Bronchial epithelial cell (primary cell): ENCODE results near the gene LRRC59. TPM values are rescaled to one million over a fixed set of nuclear protein-coding genes. Genes with fewer than 3 reads are reported as not detected.

Experiments
- DNase-seq: peaks from one replicate; pipeline ENCODE4 v3.0.0-alpha.2; 2010; ENCODE audit warnings: low read depth
- FAIRE-seq: peaks from 2 replicates; lab custom pipeline; 2011; peaks lifted over from hg19 to GRCh38; lab: Jason Lieb, UNC
- H3K27me3 ChIP-seq: 2 replicates; pipeline ENCODE4 v1.5.1; 2011; ENCODE audit warnings: low read length; ENCODE audit not compliant: control insufficient read depth, insufficient read depth
- H3K36me3 ChIP-seq: 2 replicates; pipeline ENCODE4 v1.5.1; 2011; ENCODE audit warnings: low read length; ENCODE audit not compliant: control insufficient read depth, insufficient read depth
- H3K4me3 ChIP-seq: 2 replicates; pipeline ENCODE4 v1.5.1; 2011; ENCODE audit warnings: mild to moderate bottlenecking, low read depth, low read length, control low read depth
- total RNA-seq: library from RNA; depleted of rRNA; stranded (reverse); fragments of >200 nt; gene quantifications from 2 replicates; pipeline ENCODE4 v1.2.1, GENCODE V29; 2014
- TF ChIP-seq, protein P1 (sequence below): IDR thresholded peaks from 2 replicates; pipeline ENCODE4 v1.5.1; 2011; ENCODE audit warnings: mild to moderate bottlenecking, moderate library complexity, low read length, control low read depth, inconsistent platforms; ENCODE audit not compliant: insufficient read depth, severe bottlenecking

The LRRC59 gene
- total RNA-seq, 1 donor from 2014 or later: 235 TPM

DNA sequence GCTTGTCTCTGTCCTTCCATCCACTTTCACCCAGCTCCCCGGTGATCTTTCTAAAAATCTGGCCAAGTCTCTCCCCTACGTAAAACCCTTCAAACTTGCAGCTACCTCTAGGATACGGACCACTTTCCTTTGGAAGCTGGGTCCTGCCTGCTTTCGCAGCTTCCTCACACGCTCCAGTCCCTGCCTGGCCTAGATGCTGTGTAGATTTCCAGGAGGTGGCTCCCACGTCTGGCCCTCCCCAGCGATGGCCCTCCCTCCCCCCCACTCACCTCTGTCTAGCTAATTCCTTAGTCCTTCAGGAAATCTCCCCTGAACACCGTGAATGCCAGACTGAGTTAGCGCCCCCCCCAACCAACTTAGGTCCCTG, 579 bp upstream of the LRRC59 start:
- FAIRE-seq (no peak), DNase-seq (no peak)
- TF ChIP-seq, protein P1, sequence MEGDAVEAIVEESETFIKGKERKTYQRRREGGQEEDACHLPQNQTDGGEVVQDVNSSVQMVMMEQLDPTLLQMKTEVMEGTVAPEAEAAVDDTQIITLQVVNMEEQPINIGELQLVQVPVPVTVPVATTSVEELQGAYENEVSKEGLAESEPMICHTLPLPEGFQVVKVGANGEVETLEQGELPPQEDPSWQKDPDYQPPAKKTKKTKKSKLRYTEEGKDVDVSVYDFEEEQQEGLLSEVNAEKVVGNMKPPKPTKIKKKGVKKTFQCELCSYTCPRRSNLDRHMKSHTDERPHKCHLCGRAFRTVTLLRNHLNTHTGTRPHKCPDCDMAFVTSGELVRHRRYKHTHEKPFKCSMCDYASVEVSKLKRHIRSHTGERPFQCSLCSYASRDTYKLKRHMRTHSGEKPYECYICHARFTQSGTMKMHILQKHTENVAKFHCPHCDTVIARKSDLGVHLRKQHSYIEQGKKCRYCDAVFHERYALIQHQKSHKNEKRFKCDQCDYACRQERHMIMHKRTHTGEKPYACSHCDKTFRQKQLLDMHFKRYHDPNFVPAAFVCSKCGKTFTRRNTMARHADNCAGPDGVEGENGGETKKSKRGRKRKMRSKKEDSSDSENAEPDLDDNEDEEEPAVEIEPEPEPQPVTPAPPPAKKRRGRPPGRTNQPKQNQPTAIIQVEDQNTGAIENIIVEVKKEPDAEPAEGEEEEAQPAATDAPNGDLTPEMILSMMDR: no peak
- H3K27me3 ChIP-seq: no peaks in the 10 kb centered on the region
- H3K36me3 ChIP-seq: peaks cover 14% of the 10 kb centered on the region
- H3K4me3 ChIP-seq: no peak overlapping the region

DNA sequence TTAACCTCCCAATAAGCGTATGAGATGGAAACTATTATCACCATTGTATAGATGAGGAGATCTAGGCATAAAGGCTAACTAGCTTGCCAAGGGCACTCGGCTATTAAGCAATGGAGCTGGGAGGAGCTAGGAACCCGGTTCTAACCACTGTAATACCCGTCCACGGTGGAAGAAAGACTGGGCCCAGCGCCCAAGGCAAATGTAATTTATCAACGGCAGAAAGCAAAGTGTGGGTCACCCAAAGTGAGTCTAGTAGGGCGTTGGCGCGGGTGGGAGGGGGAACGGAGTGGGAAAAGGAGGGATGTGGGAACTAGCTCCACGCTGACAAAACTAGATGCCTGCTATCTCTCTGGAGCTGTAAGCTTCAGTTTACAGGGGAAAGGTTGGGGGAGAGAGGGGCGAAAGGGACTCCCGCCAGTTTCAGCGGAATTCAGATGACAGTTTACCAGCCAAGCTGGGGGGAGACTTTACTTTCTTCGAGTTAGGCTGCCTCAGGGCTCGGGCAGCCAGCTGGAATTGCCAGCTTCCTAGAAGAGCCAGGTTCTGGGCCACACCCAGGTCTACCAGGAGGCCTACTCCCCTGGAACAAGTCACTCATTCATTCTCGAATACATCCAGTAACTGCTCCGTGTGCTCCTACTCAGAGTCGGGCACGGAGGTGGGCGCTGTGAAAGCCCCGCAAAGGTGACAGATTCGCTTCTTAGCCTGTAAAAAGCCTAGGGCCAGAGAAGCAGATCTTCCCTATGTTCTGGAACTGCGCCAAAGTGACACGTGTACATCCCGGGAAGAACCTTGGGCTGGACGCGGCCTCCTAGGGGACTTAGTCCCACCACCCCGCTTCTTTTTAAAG, 837 bp downstream of the LRRC59 start:
- no peaks in the 10 kb centered on the region for H3K27me3 ChIP-seq
- no peak for FAIRE-seq
- H3K36me3 ChIP-seq: peaks cover 20% of the 10 kb centered on the region
- DNase-seq: peak; percentile 64
- TF ChIP-seq, protein P1: no peak
- H3K4me3 ChIP-seq: peak overlapping the region; percentile 96

DNA sequence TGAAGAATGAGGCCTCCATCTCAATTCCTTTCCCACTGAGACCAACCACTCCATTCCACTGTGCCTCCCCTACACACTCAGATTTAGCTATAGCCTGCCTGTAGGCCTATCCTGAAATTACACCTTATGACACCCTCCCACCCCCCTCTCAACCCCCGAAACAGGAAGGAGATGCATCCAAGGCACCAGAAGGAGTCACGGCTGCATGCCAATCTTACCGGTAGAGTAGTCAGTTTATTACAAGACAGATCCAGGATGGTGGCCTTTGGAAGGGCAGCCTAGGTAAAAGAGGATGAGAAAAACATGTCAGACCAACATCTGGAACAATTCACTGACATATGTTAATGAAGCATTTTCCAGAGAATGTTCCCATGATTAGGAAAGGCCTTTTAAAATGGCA, 2.6 kb downstream of the LRRC59 start:
- no peaks in the 10 kb centered on the region for H3K27me3 ChIP-seq
- DNase-seq (no peak), FAIRE-seq (no peak)
- TF ChIP-seq, protein P1: no peak
- peaks cover 26% of the 10 kb centered on the region for H3K36me3 ChIP-seq
- no peak overlapping the region for H3K4me3 ChIP-seq

DNA sequence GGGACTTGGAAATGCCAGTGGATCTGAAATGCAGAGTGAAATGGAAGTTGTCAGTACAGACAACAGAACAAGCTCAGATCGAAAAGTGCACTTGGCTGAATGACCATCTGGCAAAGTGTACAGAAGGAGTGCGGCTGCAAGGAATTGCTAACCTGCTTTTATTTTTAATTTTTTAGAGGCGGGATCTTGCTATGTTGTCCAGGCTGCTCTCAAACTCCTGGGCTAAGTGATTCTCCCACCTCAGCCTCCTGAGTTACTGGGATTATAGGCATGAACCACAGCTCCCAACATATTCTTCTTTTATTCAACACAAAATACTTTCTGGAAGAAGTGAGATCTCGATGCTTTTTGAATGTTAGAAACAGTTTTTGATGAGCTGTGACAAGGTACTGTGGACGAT, 3.6 kb downstream of the LRRC59 start:
- TF ChIP-seq, protein P1: no peak
- Histone ChIP-seq H3K4me3 (no peak overlapping the region), H3K27me3 (no peaks in the 10 kb centered on the region), H3K36me3 (peaks cover 32% of the 10 kb centered on the region)
- FAIRE-seq: no peak
- DNase-seq: no peak

DNA sequence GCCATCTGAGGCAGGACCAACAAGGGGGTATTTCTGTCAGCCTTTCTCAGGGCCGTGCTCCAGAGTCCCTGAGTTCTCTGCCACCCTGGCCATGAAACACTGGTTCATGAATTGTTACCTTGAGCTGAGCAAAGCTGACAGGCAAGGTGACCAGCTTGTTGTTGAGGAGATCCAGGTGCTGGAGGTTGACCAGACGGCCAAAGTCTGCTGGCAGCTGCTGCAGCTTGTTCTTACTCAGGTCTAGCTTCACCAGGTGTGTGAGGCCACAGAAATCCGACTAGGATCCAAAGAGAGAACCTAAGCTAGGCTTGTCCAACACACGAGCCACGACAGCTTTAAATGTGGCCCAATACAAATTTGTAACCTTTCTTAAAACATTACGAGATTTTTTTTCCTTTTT, 4.7 kb downstream of the LRRC59 start:
- DNase-seq (no peak), FAIRE-seq (no peak)
- peaks cover 38% of the 10 kb centered on the region for H3K36me3 ChIP-seq
- no peak overlapping the region for H3K4me3 ChIP-seq
- no peaks in the 10 kb centered on the region for H3K27me3 ChIP-seq
- TF ChIP-seq, protein P1: no peak

DNA sequence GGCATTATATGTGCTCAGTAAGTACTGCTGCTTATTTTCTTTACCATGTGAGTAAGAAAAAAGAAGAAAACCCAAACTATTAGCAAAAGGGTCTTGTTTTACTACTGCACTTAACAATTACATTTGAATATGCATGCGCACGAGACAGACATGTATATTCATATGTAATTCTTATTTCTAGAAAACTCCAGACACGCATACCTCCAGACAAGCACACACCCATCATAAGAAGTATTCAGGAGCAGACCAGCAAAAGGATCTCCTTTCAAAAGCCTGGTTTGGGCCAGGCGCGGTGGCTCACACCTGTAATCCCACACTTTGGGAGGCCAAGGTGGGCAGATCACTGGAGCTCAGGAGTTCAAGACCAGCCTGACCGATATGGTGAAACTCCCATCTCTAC, 7.8 kb downstream of the LRRC59 start:
- H3K27me3 ChIP-seq: no peaks in the 10 kb centered on the region
- no peak for DNase-seq
- TF ChIP-seq, protein P1: no peak
- H3K36me3 ChIP-seq: peaks cover 52% of the 10 kb centered on the region
- no peak overlapping the region for H3K4me3 ChIP-seq
- FAIRE-seq: no peak
